Tibial nerve (tissue), 4 donors: ENCODE data around the gene KRT77. TPM values are rescaled to one million over a fixed set of nuclear protein-coding genes. Genes with fewer than 3 reads are reported as not detected.

Experiments used
- DNase-seq, 2 donors: peaks; one replicate each; pipeline ENCODE4 v3.0.0-alpha.2; 2019; ENCODE audit warnings: low spot score in 2 of 2
- H3K27ac ChIP-seq, 4 donors: fragments of 200-600 bp; sonication (generic) in 3 of 4; one replicate each; pipeline ENCODE4 v1.5.1; 2017 to 2019; ENCODE audit warnings: mild to moderate bottlenecking in 1 of 4
- H3K27me3 ChIP-seq, 2 donors: fragments of 200-600 bp; sonication (generic) in 1 of 2; one replicate each; pipeline versions ENCODE4 v1.5.1 to v1.6.0; 2017 to 2019
- H3K36me3 ChIP-seq, 3 donors: fragments of 200-600 bp; sonication (generic); one replicate each; pipeline ENCODE4 v1.5.1; 2018 to 2019
- H3K4me1 ChIP-seq, 4 donors: fragments of 200-600 bp; sonication (generic) in 3 of 4; one replicate each; pipeline ENCODE4 v1.5.1; 2017 to 2019
- H3K4me3 ChIP-seq, 4 donors: fragments of 200-600 bp; sonication (generic) in 3 of 4; one replicate each; pipeline ENCODE4 v1.5.1; 2017 to 2019; ENCODE audit warnings: mild to moderate bottlenecking in 1 of 4, moderate library complexity in 1 of 4
- H3K9me3 ChIP-seq, 4 donors: fragments of 200-600 bp; sonication (generic) in 3 of 4; one replicate each; pipeline ENCODE4 v1.5.1; 2017 to 2019
- EP300 ChIP-seq, 2 donors: sonication (generic); formaldehyde crosslinking; IDR thresholded peaks; one replicate each; pipeline ENCODE4 v1.6.1; 2017; ENCODE audit warnings: antibody characterized with exemption in 2 of 2, mild to moderate bottlenecking in 1 of 2
- POLR2A ChIP-seq, 2 donors: fragments of 450-650 bp; IDR thresholded peaks; one replicate each; pipeline ENCODE4 v1.6.1; 2017; ENCODE audit warnings: antibody characterized with exemption in 2 of 2, mild to moderate bottlenecking in 2 of 2, moderate library complexity in 2 of 2
- WGBS, 2 donors: methylation state at CpG; one replicate each; pipeline ENCODE4 v1.1.5; 2018; 5-methylcytosine and 5-hydroxymethylcytosine counted together
- total RNA-seq, 4 donors: library from RNA; depleted of rRNA; stranded (reverse); fragments of >200 nt; gene quantifications; one replicate each; pipeline ENCODE4 v1.1.0, GENCODE V29; 2016
- TF ChIP-seq, protein P1 (sequence below), 5 experiments: fragments of 200-600 bp in 3 of 5; fragments of 450-650 bp in 2 of 5; sonication (generic) in 3 of 5; IDR thresholded peaks; one replicate each; pipeline ENCODE4 v1.5.1; 2016 to 2019; ENCODE audit warnings: antibody characterized with exemption in 5 of 5, mild to moderate bottlenecking in 3 of 5, moderate library complexity in 2 of 5

KRT77 gene
- total RNA-seq, 4 donors from 2014 or later = not detected

DNA sequence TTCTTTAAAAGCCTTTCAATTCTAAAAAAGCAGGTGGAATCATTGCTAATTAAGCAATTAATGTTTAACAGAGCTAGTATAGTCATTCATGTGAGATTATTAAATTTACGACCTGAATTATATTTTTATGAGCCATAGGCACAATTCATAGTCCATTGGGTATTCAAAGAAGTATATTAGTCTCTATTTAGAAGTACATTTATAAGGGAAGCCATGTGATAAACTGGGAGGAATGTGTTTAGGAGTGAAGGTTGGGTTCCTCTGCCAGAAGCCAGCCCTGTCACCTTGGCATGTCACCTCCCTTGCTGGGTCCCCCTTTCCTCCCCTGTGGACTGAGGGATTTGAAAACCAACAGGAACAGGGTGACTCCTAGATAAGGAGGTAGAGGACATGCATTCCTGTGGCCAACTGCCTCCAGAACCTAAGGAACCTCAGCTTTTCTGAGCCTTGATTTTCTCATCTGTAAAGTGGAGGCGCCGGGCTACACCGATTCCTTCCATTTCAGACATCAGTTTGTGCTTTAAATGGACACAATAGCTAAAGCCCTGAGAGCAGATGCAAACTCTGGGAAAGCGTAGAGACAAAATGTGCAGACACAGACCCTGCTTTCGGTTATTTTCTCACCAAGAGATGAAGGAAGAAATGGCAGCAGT lies 45.9 kb downstream of the KRT77 start:
- TF ChIP-seq, protein P1, sequence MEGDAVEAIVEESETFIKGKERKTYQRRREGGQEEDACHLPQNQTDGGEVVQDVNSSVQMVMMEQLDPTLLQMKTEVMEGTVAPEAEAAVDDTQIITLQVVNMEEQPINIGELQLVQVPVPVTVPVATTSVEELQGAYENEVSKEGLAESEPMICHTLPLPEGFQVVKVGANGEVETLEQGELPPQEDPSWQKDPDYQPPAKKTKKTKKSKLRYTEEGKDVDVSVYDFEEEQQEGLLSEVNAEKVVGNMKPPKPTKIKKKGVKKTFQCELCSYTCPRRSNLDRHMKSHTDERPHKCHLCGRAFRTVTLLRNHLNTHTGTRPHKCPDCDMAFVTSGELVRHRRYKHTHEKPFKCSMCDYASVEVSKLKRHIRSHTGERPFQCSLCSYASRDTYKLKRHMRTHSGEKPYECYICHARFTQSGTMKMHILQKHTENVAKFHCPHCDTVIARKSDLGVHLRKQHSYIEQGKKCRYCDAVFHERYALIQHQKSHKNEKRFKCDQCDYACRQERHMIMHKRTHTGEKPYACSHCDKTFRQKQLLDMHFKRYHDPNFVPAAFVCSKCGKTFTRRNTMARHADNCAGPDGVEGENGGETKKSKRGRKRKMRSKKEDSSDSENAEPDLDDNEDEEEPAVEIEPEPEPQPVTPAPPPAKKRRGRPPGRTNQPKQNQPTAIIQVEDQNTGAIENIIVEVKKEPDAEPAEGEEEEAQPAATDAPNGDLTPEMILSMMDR (IDR thresholded peaks at IDR 0.05) = no peak
- TF ChIP-seq EP300 (IDR thresholded peaks at IDR 0.05) (no peak), POLR2A (IDR thresholded peaks at IDR 0.05) (no peak)
- DNase-seq = no peak
- WGBS, 2 donors = 81 to 93% methylated on average over 6 of the region's 6 CpGs
- H3K4me3 ChIP-seq = no peak overlapping the region
- no peak overlapping the region for H3K27ac ChIP-seq
- H3K36me3 ChIP-seq = no peaks in the 10 kb centered on the region
- peaks cover 0 to 11% of the 10 kb centered on the region in 2 donors for H3K27me3 ChIP-seq
- H3K9me3 ChIP-seq = no peaks in the 10 kb centered on the region
- H3K4me1 ChIP-seq = no peaks in the 10 kb centered on the region

DNA sequence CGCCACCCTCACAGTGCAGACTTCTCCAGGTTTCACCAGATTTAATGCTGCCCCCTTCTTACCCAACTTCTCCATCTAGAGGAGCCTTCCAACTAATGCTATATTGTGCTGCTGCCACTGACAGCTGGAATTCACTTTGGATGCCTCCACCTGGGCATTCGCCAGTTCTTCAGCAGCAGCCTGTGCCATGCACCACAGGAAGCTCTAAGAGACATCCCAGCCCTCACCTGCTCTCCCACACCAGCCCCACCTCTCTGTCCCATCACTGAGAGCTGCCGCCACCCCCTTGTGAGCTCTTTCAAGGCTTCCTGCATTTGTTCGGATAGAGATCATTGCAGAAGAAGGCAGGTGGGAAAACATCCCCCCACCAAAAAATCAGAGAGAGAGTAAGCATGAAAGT lies 46.7 kb downstream of the KRT77 start:
- WGBS, 2 donors = 79 to 85% methylated on average over 4 of the region's 4 CpGs
- no peak overlapping the region for H3K27ac ChIP-seq
- DNase-seq = no peak

DNA sequence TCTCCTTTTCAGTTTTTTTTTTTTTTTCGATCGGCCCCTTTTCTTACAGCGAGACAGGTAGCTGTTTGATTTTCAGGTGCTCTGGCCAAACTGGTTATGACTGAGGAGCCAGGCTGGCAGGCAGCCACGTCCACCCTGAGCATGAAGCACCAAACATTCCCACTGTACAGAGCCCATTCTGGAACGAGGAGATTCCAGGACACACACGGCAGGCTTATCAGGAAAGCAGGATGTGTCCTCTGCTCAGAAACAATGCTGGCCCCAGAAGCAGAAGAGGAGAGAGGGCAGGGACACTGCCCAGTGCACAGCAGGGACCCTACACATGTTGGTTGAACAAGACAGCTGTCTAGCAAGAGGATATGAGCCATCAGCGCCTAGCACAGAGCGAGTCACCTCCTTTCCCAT lies 47.6 kb downstream of the KRT77 start:
- Histone ChIP-seq H3K4me3 (no peak overlapping the region), H3K36me3 (no peaks in the 10 kb centered on the region), H3K4me1 (peaks cover 0 to 3% (median 0%) of the 10 kb centered on the region in 4 donors), H3K9me3 (peaks cover 0 to 3% (median 0%) of the 10 kb centered on the region in 4 donors), H3K27me3 (peaks cover 0 to 7% of the 10 kb centered on the region in 2 donors), H3K27ac (no peak overlapping the region)
- WGBS, 2 donors = 54 to 58% methylated on average over 6 to 8 of the region's 8 CpGs
- TF ChIP-seq EP300 (IDR thresholded peaks at IDR 0.05) (no peak), POLR2A (IDR thresholded peaks at IDR 0.05) (no peak)
- TF ChIP-seq, protein P1 (IDR thresholded peaks at IDR 0.05) = no peak
- no peak for DNase-seq

More for the DNA sequence above, 46.7 kb downstream of the KRT77 start:
- Histone ChIP-seq H3K36me3 (no peaks in the 10 kb centered on the region), H3K27me3 (peaks cover 0 to 7% of the 10 kb centered on the region in 2 donors), H3K4me3 (no peak overlapping the region), H3K4me1 (no peaks in the 10 kb centered on the region), H3K9me3 (peaks cover 0 to 2% (median 0%) of the 10 kb centered on the region in 4 donors)
- TF ChIP-seq EP300 (IDR thresholded peaks at IDR 0.05) (no peak), POLR2A (IDR thresholded peaks at IDR 0.05) (no peak)
- TF ChIP-seq, protein P1 (IDR thresholded peaks at IDR 0.05) = no peak

DNA sequence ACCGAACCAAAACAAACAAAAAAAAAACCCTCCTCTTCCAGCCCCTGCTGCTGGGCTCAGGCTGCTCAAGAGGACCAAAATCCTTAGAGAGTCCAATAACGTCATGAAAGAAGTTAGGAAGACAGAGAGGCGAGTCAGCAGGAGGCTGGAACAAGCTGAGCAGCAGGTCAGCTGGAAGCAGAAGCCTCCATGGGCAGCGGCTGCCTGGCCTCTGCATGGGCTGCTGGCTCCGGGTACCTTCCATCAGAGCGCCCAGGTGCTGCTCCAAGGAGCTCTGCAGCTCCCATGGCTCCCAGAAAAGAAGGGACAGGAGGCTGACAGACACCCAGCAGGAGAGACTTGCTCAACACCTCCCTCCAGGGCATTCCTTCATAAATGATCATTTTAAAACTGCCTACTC lies 48.1 kb downstream of the KRT77 start:
- H3K27ac ChIP-seq = no peak overlapping the region
- DNase-seq = no peak
- H3K9me3 ChIP-seq = peaks cover 0 to 3% (median 0%) of the 10 kb centered on the region in 4 donors
- H3K27me3 ChIP-seq = peaks cover 0 to 7% of the 10 kb centered on the region in 2 donors
- 55 to 58% methylated on average over 6 of the region's 6 CpGs for WGBS, 2 donors
- peaks cover 0 to 5% (median 0%) of the 10 kb centered on the region in 4 donors for H3K4me1 ChIP-seq
- TF ChIP-seq EP300 (IDR thresholded peaks at IDR 0.05) (no peak), POLR2A (IDR thresholded peaks at IDR 0.05) (no peak)
- TF ChIP-seq, protein P1 (IDR thresholded peaks at IDR 0.05) = no peak
- H3K4me3 ChIP-seq = no peak overlapping the region
- no peaks in the 10 kb centered on the region for H3K36me3 ChIP-seq

DNA sequence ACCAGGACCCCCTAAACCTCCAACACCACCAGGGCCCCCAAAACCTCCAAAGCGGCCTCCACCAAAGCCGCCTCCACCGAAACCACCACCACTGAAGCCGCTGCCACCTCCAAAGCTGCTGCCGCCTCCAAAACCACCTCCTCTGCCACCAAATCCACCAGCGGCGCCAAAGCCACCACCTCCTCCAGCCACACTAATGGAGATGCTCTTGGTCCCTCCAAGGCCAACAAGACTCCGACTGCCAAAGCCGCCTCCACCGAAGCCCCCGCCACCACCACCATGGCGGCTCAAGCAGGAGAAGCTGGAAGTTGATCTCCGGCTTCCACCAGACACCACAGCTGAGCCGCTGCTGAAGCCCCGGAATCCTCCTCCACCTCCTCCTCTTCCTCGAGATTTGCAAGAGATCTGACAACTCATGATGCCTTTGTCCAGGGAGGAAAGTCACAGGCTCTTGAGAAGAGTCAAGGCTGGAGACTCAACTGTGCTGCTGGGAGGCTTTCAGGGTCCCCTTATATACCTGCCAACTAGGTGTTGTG lies 51.5 kb downstream of the KRT77 start, which contains the start of gene KRT2:
TSS of gene KRT2 (minus strand) at position 486 of the 536 bp plus-strand sequence. CDS start at position 417, 69 bp downstream.
- H3K27ac ChIP-seq = no peak within 1 kb of the TSS
- TF ChIP-seq EP300 (IDR thresholded peaks at IDR 0.05) = no peak
- TF ChIP-seq POLR2A (IDR thresholded peaks at IDR 0.05) = no peak
- TF ChIP-seq, protein P1 (IDR thresholded peaks at IDR 0.05) = no peak
- no peak for DNase-seq
- no peaks in the 10 kb centered on the region for H3K36me3 ChIP-seq
- peaks cover 0 to 3% (median 0%) of the 10 kb centered on the region in 4 donors for H3K9me3 ChIP-seq
- peaks cover 0 to 5% (median 0%) of the 10 kb centered on the region in 4 donors for H3K4me1 ChIP-seq
- WGBS, 2 donors = 92 to 96% methylated on average over 16 of the region's 16 CpGs
- peaks cover 0 to 7% of the 10 kb centered on the region in 2 donors for H3K27me3 ChIP-seq
- H3K4me3 ChIP-seq = no peak within 1 kb of the TSS
